ENCODE results near the gene SYT5.
A peak's percentile ranks its signal among the peaks of the same experiment; 100 is the strongest.
"Not testable (repeated sequence)": the region's sequence is repeated elsewhere in the genome, so short reads cannot be mapped to it uniquely, and the experiment has no call there.

Gene SYT5

GRCh38 chr19:55172318-55172717, 7.8 kb downstream of the SYT5 start:
- not testable (repeated sequence) for DNase-seq (ENCODE audit: low read depth in 2 of 2)

DNA sequence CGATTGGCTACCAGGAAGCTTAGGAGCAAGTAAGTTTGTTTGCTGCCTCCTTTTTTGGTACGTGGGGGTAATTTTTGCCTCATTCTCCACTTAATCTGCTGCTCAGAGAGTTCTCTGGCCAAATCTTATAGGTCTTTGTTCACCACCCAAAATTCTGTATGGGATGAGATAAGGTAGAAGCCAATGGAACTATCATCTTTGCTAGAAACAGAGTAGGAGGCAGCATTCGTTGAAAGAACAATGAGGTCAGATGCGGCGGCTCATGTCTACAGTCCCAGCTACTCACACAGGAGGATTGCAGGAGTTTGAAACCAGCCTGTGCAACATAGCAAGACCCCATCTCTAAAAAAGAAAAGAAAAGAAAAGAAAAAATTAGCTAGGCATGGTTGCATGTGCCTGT, 8.6 kb downstream of the SYT5 start:
- no peak for DNase-seq (ENCODE audit: low read depth in 2 of 2)

GRCh38 chr19:55169136-55169535, 11.0 kb downstream of the SYT5 start:
- DNase-seq (ENCODE audit: low read depth in 2 of 2): no peak

DNA sequence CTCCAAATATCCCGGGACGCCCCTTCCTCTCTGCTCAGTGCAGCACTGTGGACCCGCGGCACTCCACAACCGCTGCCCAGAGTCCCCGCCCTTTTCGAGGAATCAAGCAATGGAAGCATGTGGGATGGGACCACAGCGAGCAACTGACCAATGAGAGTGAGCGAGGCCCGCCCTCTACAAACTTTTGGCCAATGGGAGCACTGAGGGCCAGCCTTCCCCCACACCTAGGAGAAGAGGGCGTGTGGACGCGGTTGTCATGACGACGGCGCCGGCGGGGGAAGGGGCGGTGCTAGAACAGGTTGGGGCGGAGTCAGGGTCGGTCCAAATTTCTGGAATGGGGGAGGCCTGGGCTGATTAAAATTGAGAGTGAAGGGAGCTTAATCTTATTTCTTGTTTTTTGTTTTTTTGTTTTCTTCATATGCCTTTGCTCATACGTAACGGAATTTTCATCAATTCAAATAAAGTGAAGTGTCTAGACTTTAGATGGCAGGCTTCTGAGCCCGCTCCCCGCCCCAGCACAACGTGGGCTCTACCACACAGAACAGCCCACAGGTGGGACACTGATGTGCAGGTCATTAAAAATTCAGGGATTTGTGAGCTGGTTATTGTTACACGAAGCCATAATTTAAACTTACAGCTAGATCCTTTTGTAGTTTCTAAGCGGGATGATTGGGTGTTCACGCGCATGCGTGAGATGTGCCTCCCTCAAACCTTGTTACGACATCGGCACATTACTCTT, 13.4 kb downstream of the SYT5 start, which contains the start of gene DNAAF3:
Gene DNAAF3 (minus strand): TSS at position 84 of the 739 bp plus-strand sequence. CDS start 200 bp downstream, outside the sequence.
- peak; percentile 48 to 66 for DNase-seq (ENCODE audit: low read depth in 2 of 2)

GRCh38 chr19:55165952-55166529, 14.0 kb downstream of the SYT5 start:
- DNase-seq (ENCODE audit: low read depth in 2 of 2): peak in 1 of 2 donors; percentile 34

DNA sequence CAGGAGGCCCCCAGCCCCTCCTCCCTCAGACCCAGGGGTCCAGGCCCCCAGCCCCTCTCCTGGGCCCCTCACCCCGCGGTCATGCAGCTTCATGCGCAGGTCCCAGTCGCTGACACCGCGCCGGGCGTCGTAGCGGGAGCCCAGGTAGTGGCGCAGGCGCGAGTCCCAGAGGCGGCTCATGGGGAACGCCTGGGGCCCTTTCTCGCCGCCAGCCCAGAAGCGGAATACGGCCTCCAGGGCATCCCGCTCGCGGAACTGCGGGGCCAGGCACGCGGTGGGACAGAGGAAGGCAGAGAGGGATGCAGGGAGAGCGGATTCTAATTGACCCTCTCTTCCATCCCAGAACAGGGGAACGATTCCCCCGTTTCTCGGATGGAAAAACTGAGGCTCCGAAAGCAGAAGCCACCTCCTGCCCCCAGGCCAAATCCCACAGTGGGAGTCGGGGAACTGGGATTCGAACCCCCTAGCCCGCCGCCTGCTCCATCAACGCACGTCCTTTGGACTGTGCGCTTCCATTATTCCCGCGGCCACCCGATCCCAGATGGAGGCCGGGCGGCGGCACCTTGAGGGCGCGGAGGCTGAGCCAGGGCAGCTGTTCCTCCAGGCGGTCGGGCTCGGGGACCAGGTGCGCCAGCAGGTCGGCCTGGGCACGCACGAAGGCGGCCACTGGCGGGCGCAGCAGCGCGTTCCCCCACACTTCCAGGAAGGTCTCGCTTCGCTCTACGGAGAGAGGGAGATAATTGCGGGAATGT, 18.3 kb downstream of the SYT5 start:
- DNase-seq (ENCODE audit: low read depth in 2 of 2): no peak

- no peak for DNase-seq (ENCODE audit: low read depth in 2 of 2)
These were observed 19.1 kb downstream of the SYT5 start for GRCh38 chr19:55160986-55161365.

DNA sequence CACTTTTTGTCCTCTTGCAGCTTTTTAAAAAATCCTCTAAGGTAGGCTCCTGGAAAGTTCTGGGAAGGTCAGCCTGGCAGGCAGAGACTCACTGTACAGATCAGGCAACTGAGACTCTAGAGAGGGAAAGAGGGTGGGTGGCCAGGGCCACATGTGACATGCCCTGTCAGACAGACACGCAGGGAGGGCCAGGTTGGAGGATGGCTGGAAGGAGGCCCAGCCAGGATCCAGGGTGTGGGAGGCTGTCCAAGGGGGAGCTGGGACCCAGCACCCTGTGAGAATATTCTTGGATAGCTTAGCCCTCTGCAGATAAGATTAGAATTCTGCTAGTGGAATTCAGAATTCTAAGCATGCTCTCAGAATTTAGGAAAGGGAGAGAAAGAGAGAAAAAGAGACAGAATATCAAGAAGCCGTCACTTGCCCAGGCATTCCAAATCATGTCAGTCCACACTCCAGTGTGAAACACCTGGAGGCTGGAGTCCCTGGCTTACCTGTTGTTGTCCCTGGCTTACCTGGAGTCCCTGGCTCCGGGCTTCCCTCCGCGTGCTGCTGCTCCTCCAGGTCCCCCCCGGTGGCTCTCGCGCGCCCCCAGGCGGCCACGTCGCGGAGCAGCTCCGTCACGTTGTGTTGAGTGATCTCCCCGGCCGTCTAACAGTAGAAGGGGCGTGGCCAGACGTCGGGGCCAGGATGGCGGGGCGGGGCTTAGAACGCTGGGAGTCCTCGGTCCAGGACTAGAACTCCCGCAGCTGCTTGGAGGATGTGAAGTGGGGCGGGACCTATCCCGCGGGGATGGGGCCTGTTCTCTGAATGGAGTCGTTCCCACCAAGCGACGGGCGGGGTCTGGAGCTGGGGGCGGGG, 19.7 kb downstream of the SYT5 start:
- DNase-seq (ENCODE audit: low read depth in 2 of 2): peak; percentile 75 to 86

DNA sequence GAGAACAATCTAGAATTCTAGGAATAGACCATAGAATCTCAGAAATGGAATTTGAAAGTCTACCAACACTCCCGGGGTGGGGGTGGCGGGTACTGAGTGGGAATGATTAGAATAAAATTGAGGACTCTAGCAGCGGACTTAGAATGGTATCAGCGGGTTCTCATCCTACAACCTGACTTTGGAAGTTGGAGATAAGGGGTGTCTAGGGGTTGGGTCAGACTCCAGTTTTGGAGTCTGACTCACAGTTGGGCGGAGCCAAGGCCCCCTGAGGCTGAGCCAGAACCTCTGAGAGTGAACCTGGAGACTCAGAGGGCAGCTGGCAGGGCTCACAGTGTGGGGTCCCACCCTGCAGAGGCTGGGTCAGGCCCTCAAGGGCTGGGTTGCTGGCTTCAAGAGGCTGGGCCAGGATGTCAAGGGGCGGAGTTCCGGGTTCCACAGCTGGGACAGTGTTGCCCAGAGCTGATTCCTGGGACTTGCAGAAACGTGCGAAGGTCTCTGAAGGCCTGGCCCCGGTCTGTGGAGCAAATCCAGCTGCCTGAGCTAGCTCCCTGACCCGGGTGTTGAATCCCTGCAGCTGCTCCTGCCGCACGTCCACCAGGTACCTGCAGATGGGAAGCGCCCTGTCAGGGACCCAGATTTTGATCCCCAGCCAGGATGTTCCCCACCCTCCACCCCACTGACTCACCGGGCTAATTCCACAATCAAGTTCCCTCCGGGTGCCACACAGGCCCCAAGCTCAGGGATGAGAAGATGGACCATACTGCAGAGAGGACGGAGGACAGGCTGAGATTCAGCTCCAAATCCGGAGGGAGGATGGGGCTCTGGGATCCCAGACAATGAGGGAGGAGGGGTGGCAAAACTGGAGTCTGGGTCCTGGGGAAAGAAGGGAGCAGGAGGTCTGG, 21.0 kb downstream of the SYT5 start:
- DNase-seq (ENCODE audit: low read depth in 2 of 2): no peak

- no peak for DNase-seq (ENCODE audit: low read depth in 2 of 2)
These were observed 21.7 kb downstream of the SYT5 start for GRCh38 chr19:55158423-55158822.

- DNase-seq (ENCODE audit: low read depth in 2 of 2): no peak
These were observed 22.8 kb downstream of the SYT5 start, which contains the start of gene TNNI3 for GRCh38 chr19:55157064-55157908. Gene TNNI3 (minus strand): TSS chr19:55157732. CDS start chr19:55157589, 143 bp downstream.

- DNase-seq (ENCODE audit: low read depth in 2 of 2): no peak
These were observed 23.7 kb downstream of the SYT5 start for GRCh38 chr19:55156202-55157063.

GRCh38 chr19:55155784-55156183, 24.3 kb downstream of the SYT5 start:
- DNase-seq (ENCODE audit: low read depth in 2 of 2): not testable (repeated sequence)

DNA sequence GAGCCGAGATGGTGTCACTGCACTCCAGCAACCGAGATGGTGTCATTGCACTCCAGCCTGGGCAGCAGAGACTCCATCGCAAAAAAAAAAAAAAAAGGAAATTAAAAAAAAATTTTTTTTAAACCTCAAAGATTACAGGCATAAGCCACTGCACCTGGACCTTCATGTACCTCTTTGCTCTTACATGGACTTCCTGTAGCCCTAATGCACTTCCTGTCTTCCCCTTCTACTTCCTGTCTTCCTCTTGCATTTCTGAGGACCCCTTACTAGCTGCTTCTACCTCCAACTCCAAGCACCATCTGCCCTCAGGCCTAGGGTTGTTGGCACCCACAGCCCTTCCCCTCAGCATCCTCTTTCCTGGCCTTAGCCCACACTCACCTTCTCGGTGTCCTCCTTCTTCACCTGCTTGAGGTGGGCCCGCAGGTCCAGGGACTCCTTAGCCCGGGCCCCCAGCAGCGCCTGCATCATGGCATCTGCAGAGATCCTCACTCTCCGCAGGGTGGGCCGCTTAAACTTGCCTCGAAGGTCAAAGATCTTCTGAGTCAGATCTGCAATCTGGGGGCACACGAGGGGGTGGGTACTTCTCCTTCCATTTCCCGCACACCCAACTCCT, 26.3 kb downstream of the SYT5 start:
- no peak for DNase-seq (ENCODE audit: low read depth in 2 of 2)

GRCh38 chr19:55152017-55152416, 28.1 kb downstream of the SYT5 start:
- DNase-seq (ENCODE audit: low read depth in 2 of 2): no peak

DNA sequence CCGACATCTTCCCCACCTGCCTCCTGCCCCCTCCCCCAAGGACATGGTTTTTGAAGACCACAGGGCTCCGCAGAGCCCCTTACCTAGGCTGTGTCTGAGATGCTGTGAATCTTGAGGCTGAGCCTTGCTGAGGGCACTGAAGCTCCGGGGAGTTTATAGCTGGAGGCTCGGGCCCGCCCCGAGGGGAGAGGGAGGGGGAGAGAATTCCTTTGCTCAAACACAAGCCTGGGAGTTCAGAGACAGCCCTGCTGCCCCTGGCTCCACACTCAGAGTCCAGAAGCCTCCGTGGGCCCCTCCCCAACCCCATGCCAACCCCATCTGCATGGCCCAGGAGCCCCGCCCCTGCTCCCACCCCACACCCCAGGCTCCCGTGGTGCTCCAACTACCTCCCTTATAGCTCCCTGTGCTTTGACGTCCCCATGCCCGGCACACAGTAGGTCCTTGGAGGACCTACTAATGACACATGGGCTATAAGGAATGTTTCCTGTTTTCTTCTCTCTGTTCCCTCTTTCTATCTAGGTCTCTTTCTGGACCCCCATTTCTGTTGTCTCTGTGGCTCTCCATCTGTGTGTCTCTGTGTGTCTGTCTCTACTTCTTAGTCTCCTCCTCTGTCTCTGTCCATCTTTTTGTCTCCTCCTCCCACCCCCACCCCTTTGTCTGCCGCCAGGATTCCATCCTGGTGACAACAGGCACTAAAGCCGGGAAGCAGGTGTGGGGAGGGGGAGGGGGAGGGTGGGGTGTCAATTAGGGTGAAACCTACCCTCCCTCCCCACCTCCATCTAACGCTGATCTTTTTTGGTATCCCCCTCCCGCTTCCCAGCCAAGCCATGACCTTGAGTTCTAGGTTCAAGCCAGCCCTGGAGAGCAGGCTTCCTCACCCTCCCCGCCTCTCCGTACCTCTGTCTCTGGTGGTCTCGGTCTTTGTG, 30.7 kb downstream of the SYT5 start, which contains the start of gene TNNT1:
Gene TNNT1 (minus strand): TSS at position 129 of the 926 bp plus-strand sequence. CDS start 2,049 bp downstream, outside the sequence.
- no peak for DNase-seq (ENCODE audit: low read depth in 2 of 2)
